Small intestine (tissue), 7 donors: ENCODE measurements around the gene BCAP31. TPM values are rescaled to one million over a fixed set of nuclear protein-coding genes. Genes with fewer than 3 reads are reported as not detected.
"Not testable (repeated sequence)": the region's sequence is repeated elsewhere in the genome, so short reads cannot be mapped to it uniquely, and the experiment has no call there.

Source experiments
- DNase-seq, 2 donors: peaks; one replicate each; pipeline versions ENCODE4 v3.0.0 to v3.0.0-alpha.2; 2013
- FAIRE-seq: peaks from 2 replicates; lab custom pipeline; 2012; peaks lifted over from hg19 to GRCh38; lab: Jason Lieb, UNC
- H3K27ac ChIP-seq, 3 donors: one replicate each; pipeline ENCODE4 v1.5.1; 2013; ENCODE audit warnings: low read length in 2 of 3, mild to moderate bottlenecking in 2 of 3, control low read depth in 1 of 3, inconsistent platforms in 1 of 3, low read depth in 1 of 3, moderate library complexity in 1 of 3
- H3K27me3 ChIP-seq, 3 donors: one replicate each; pipeline ENCODE4 v1.6.1; 2013; ENCODE audit warnings: low read length in 3 of 3, inconsistent platforms in 1 of 3; ENCODE audit not compliant: control insufficient read depth in 3 of 3, insufficient read depth in 3 of 3
- H3K36me3 ChIP-seq, 3 donors: one replicate each; pipeline ENCODE4 v1.6.1; 2013; ENCODE audit warnings: low read length in 3 of 3, inconsistent platforms in 1 of 3, low read depth in 1 of 3, mild to moderate bottlenecking in 1 of 3, moderate library complexity in 1 of 3; ENCODE audit not compliant: control insufficient read depth in 3 of 3, insufficient read depth in 2 of 3
- H3K4me1 ChIP-seq, 3 donors: one replicate each; pipeline ENCODE4 v1.6.1; 2013; ENCODE audit warnings: low read length in 2 of 3, inconsistent platforms in 1 of 3, low read depth in 1 of 3, mild to moderate bottlenecking in 1 of 3, moderate library complexity in 1 of 3; ENCODE audit not compliant: control insufficient read depth in 3 of 3, insufficient read depth in 2 of 3
- H3K4me3 ChIP-seq, 3 donors: one replicate each; pipeline ENCODE4 v1.5.1; 2013; ENCODE audit warnings: low read length in 3 of 3, control low read depth in 1 of 3, inconsistent platforms in 1 of 3, low read depth in 1 of 3, mild to moderate bottlenecking in 1 of 3, moderate library complexity in 1 of 3
- H3K9me3 ChIP-seq, 2 donors: one replicate each; pipeline ENCODE4 v1.6.1; 2013; ENCODE audit warnings: low read depth in 1 of 2, low read length in 1 of 2; ENCODE audit not compliant: control insufficient read depth in 2 of 2, insufficient read depth in 1 of 2
- WGBS, 3 donors: extraction: QIAGEN DNeasy Blood & Tissue Kit; methylation state at CpG; one replicate each; pipeline ENCODE4 v1.1.7; 2013; 5-methylcytosine and 5-hydroxymethylcytosine counted together
- polyA plus RNA-seq, 4 donors: library from polyadenylated mRNA; stranded (reverse) in 3 of 4; unstranded in 1 of 4; fragments of 200-250 nt in 3 of 4; fragments of 120-200 nt in 1 of 4; gene quantifications; one replicate each; pipeline versions ENCODE4 v1.2.1 to v1.2.3, GENCODE V29; 2013
- donor health status: healthy with polysubstance abuse.
- donor health status: control.
- donor health status: control.
- donor health status: Bipolar disorder and iron deficiency.
- donor health status: healthy.

BCAP31 gene
- polyA plus RNA-seq, 4 donors: 68.4 to 243 (median 152) TPM

GRCh38 chrX:153764786-153765137 lies 40.6 kb upstream of the BCAP31 start:
- H3K27me3 ChIP-seq: no peaks in the 10 kb centered on the region
- H3K4me3 ChIP-seq: no peak overlapping the region
- H3K4me1 ChIP-seq: no peaks in the 10 kb centered on the region
- H3K9me3 ChIP-seq: no peaks in the 10 kb centered on the region
- no peak for FAIRE-seq
- WGBS, 3 donors: 29 to 86% (median 76%) methylated on average over 3 to 7 of the region's 7 CpGs
- no peak for DNase-seq
- H3K36me3 ChIP-seq: no peaks in the 10 kb centered on the region
- peak overlapping the region in 1 of 3 donors; percentile 9 for H3K27ac ChIP-seq

GRCh38 chrX:153763989-153764755 lies 40.0 kb upstream of the BCAP31 start, which contains the start of gene PLXNB3:
PLXNB3 (plus strand) TSS chrX:153764249; CDS start chrX:153765536, 1,287 bp downstream.
- WGBS, 3 donors: 15 to 33% (median 29%) methylated on average over 17 to 26 of the region's 26 CpGs
- FAIRE-seq (no peak), DNase-seq (peak; percentile 68 to 72)
- no peaks in the 10 kb centered on the region for H3K27me3 ChIP-seq
- no peak within 1 kb of the TSS for H3K4me3 ChIP-seq
- H3K9me3 ChIP-seq: no peaks in the 10 kb centered on the region
- H3K36me3 ChIP-seq: no peaks in the 10 kb centered on the region
- H3K27ac ChIP-seq: peak within 1 kb of the TSS in 1 of 3 donors; percentile 9
- no peaks in the 10 kb centered on the region for H3K4me1 ChIP-seq

GRCh38 chrX:153763298-153763932 lies 39.2 kb upstream of the BCAP31 start:
- FAIRE-seq (no peak), DNase-seq (no peak)
- H3K27ac ChIP-seq: no peak overlapping the region
- no peaks in the 10 kb centered on the region for H3K36me3 ChIP-seq
- no peak overlapping the region for H3K4me3 ChIP-seq
- no peaks in the 10 kb centered on the region for H3K27me3 ChIP-seq
- 70 to 86% (median 74%) methylated on average over 12 to 18 of the region's 18 CpGs for WGBS, 3 donors
- no peaks in the 10 kb centered on the region for H3K4me1 ChIP-seq
- no peaks in the 10 kb centered on the region for H3K9me3 ChIP-seq

- no peaks in the 10 kb centered on the region for H3K9me3 ChIP-seq
- H3K27me3 ChIP-seq: no peaks in the 10 kb centered on the region
- 83 to 87% (median 84%) methylated on average over 12 to 14 of the region's 14 CpGs for WGBS, 3 donors
- no peak overlapping the region for H3K27ac ChIP-seq
- no peaks in the 10 kb centered on the region for H3K36me3 ChIP-seq
- no peak for DNase-seq
- no peak overlapping the region for H3K4me3 ChIP-seq
- no peak for FAIRE-seq
- H3K4me1 ChIP-seq: no peaks in the 10 kb centered on the region
Observed at GRCh38 chrX:153762626-153763173, 38.5 kb upstream of the BCAP31 start.

- no peak for DNase-seq
- no peaks in the 10 kb centered on the region for H3K9me3 ChIP-seq
- no peak for FAIRE-seq
- H3K27me3 ChIP-seq: no peaks in the 10 kb centered on the region
- H3K27ac ChIP-seq: no peak overlapping the region
- H3K4me1 ChIP-seq: no peaks in the 10 kb centered on the region
- H3K4me3 ChIP-seq: no peak overlapping the region
- no peaks in the 10 kb centered on the region for H3K36me3 ChIP-seq
- 83 to 86% (median 84%) methylated on average over 14 to 15 of the region's 15 CpGs for WGBS, 3 donors
Observed at GRCh38 chrX:153761863-153762262, 37.7 kb upstream of the BCAP31 start.

- DNase-seq (no peak), FAIRE-seq (no peak)
- H3K36me3 ChIP-seq: no peaks in the 10 kb centered on the region
- H3K27me3 ChIP-seq: no peaks in the 10 kb centered on the region
- no peak overlapping the region for H3K4me3 ChIP-seq
- no peaks in the 10 kb centered on the region for H3K9me3 ChIP-seq
- WGBS, 3 donors: 73 to 91% (median 90%) methylated on average over 1 of the region's 1 CpG
- H3K4me1 ChIP-seq: no peaks in the 10 kb centered on the region
- no peak overlapping the region for H3K27ac ChIP-seq
Observed at GRCh38 chrX:153755136-153755535, 30.9 kb upstream of the BCAP31 start.

GRCh38 chrX:153750127-153750774 lies 26.1 kb upstream of the BCAP31 start:
- Histone ChIP-seq H3K36me3 (no peaks in the 10 kb centered on the region), H3K27ac (no peak overlapping the region), H3K4me3 (no peak overlapping the region), H3K27me3 (no peaks in the 10 kb centered on the region), H3K4me1 (no peaks in the 10 kb centered on the region), H3K9me3 (no peaks in the 10 kb centered on the region)
- DNase-seq: no peak
- FAIRE-seq: no peak
- 73 to 78% (median 76%) methylated on average over 12 of the region's 12 CpGs for WGBS, 3 donors

GRCh38 chrX:153749017-153749416 lies 24.8 kb upstream of the BCAP31 start:
- DNase-seq, FAIRE-seq: not testable (repeated sequence)
- WGBS, 3 donors: 85 to 93% (median 89%) methylated on average over 5 to 7 of the region's 7 CpGs

More at GRCh38 chrX:153749017-153749416, 24.8 kb upstream of the BCAP31 start:
- H3K9me3 ChIP-seq, H3K27ac ChIP-seq, H3K4me3 ChIP-seq, H3K27me3 ChIP-seq, H3K4me1 ChIP-seq, H3K36me3 ChIP-seq: not testable (repeated sequence)
